Body of pancreas (tissue), 4 donors: ENCODE measurements around the gene CFAP100.

Source experiments
- CTCF ChIP-seq, 7 experiments: fragments of 450-650 bp in 4 of 7; fragments of 200-600 bp in 3 of 7; sonication (generic) in 3 of 7; IDR thresholded peaks; one replicate each; pipeline ENCODE4 v1.5.1; 2016 to 2019; ENCODE audit warnings: antibody characterized with exemption in 7 of 7
- POLR2A ChIP-seq, 3 donors: fragments of 450-650 bp; IDR thresholded peaks; one replicate each; pipeline ENCODE4 v1.6.1; 2016; ENCODE audit warnings: antibody characterized with exemption in 3 of 3, mild to moderate bottlenecking in 2 of 3

- TF ChIP-seq CTCF (IDR thresholded peaks at IDR 0.05): no peak
- no peak for TF ChIP-seq POLR2A (IDR thresholded peaks at IDR 0.05)
Measured at GRCh38 chr3:126364130-126364695, 30.5 kb upstream of the CFAP100 start.
